HG03175 (cell line): ENCODE results near the gene LCN1.

ENCODE experiments used
- ATAC-seq: cut with Tn5 transposase; IDR thresholded peaks from one replicate; pipeline ENCODE4 v1.9.1; 2021; ENCODE audit warnings: mild to moderate bottlenecking, moderate library complexity; ENCODE audit not compliant: unreplicated experiment

Gene LCN1

GRCh38 chr9:135520916-135521607 lies at the start of gene LCN1:
Gene LCN1, plus strand, starts transcription at chr9:135521440. Its CDS starts 58 bp downstream, at chr9:135521498.
- no peak for ATAC-seq

DNA sequence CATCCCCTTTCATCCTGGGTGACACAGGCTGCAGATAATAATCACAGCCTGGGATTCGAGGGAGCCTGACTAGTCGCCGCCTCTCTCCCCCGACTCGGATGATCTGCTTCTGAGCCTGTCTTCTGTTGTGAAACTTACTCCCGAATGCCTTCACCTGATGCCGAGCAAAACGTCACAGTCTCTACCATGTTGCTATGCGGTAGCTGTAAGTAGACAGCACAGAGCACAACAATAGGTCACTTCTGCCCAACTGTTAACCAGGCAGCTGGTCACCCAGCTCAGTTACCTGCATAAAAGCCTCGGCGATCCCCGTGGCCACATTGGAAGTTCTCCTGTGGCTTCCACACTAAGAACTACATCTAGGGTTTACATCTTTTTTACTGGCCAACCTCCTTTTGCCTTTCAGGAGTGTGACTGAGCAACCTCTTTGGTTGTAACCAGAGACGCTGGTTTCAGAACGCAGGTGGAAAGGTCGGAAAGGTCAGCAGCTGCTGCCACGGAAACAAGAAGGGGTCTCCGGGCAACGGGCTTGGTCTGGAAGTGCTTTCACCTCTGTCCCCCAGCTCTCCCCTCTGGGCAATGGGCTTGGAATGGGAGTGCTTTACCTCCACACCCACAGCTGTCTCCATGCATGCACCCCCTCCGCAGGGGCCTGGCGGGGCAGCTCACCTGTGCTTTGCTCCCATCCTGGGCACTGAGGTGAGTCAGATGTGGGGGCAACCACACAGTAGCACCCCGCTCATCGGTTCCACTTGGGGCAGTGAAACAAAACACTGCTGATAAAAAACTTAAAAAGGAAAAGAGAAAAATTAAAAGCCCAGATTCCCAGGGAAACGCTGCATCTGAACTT lies 49.2 kb upstream of the LCN1 start:
- ATAC-seq = no peak

DNA sequence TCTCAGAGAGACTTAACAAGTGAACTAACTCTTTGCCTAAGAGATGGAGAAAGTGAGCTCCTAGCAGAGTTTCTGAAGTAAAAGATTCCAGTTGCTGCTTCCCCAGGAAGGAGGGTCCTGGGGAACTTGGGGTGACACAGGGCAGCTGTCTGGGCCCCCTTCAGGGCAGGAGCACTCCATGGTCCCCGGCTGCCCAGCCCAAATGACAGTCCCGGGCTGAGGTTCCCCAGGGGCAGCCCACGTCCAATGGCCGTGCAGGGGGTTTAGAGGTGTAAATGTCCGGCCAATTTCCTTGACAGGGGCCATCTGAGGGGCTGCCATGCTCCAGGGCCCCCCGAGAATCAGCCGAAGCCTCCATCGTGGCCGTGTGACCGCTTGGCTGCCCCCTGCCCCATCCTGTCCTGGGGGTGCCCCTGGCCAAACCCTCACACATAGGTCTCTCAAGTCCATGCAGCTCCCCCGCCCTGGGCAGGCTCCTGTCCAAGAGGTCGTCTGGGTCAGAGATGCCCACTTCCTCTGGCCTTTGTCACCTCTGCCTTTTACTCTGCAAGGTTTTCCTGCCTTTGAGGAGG lies 47.2 kb upstream of the LCN1 start:
- ATAC-seq = no peak

DNA sequence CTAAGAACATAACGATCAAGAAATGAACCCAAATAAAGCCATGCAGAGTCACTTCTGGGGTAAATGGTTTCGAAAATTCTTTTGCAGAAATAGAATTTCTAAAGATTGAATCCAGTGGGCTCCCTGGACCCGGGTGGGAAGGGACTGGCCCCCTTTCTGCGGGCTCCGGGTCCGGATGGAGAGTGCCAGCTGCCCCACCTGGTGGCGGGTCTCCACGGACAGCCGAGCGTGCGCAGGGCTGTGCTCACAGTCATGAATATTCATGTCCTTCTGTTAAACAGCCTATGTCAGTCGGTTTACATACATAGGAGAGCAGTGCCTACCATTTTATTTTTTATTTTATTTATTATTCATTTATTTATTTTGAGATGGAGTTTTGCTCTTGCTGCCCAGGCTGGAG lies 46.3 kb upstream of the LCN1 start:
- no peak for ATAC-seq

- no peak for ATAC-seq
Measured at GRCh38 chr9:135476561-135477355, 44.5 kb upstream of the LCN1 start.

DNA sequence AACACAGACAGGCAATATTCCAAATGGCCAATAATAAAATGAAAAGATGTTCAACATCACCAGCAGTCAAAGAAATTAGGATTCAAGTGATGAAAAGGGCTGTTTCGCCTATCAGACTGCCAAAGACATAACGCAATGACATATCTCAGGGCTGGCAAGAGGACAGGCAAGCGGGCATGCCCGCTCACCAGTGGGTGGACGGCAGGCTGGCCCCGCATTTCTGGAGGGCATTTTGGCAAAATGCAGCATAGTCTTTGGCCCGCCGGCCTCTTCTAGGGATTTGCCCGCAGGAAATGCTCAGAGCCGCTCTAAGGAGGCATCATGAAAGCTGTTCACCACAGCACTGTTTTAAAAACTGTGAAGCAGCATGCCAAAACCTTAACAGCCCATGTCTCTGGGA lies 43.0 kb upstream of the LCN1 start:
- no peak for ATAC-seq

DNA sequence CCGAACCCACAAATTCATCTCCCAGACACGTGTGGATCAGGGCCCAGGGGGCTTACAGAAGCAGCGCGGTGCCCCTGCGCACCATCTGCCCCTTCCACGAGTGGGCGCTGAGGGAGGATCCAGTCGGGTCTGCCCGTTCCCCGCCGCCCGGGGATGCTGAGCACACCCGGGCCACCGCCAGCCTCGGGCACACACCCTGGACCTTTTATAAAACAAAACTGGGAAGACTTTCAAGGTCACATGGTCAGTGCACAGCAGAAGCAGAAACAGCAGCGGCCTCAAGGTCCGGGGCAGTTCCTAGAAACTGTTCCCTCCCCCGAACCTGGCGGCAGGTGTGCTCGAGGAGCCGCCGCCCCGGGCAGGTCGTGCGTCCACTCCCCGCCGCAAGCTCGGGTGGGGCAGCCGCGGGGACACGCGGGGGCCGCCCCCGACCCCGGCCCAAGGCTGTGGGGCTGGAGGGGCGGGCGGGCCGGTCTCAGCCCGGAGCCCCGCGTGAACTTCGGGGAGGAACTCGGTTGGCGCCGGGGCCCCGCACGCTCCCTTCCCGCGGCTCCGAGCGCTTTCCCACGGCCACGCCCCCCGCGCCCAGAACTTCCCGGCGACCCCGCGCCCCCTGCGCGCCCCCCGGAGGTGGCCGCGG lies 42.3 kb upstream of the LCN1 start:
- ATAC-seq = no peak

- no peak for ATAC-seq
Measured at GRCh38 chr9:135479469-135480052, 41.7 kb upstream of the LCN1 start, which contains the start of gene PPP1R26. Gene PPP1R26, plus strand, starts transcription at chr9:135479782. Its CDS starts 4,729 bp downstream, at chr9:135484511.

- ATAC-seq = no peak
Measured at GRCh38 chr9:135480071-135480939, 40.9 kb upstream of the LCN1 start.

DNA sequence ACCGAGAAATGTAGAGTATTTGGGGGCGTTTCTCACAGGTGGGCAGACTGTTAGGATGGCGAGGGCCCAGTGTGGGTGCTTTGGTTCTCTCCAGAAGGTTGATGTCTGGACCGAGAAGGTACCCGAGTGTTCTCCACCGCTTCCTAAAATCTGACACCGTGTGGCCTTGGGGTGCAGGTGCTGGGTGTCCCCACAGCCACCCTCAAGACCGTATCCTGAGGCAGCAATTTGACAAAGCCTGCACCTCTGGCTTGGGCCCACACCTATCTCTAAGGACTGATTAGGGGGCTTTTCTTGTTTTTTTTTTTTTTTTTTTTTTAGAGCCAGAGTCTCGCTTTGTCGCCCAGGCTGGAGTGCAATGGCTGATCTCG lies 40.3 kb upstream of the LCN1 start:
- no peak for ATAC-seq

DNA sequence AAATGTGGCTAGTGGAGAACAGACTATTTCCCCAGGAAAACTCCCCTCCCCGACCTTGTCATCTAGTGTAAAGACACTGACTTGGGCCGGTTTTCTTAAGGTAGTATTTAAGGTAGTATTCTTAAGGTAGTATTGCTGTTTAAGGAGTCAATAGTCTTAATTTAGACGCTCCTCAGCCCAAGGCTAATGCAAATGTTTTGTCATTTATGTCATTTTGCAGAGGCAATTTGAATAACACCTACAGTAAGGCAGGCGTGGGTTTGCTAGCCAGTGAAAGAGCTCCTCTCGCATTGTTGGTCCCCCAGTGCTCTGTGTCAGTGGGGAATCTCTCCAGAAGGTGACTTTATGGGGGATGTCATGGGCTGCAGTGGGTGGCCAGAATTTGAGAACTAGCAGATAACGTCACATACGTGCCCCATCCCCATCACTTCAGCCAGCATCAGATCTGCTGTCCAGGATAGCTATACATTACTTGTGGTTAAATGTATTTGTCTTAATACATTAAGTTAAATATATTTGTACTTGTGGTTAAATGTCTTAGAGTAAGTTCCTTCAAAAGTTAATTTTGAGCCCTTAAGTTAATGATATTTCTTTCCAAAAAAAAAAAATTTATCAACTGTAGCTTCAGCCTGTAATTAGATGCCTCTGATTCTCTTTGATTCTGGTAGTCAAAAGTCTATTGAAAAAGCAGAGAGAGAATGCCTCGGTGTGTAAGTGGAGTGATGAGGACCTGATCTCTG lies 39.1 kb upstream of the LCN1 start:
- no peak for ATAC-seq

- ATAC-seq = no peak
Measured at GRCh38 chr9:135484460-135485277, 36.6 kb upstream of the LCN1 start.

DNA sequence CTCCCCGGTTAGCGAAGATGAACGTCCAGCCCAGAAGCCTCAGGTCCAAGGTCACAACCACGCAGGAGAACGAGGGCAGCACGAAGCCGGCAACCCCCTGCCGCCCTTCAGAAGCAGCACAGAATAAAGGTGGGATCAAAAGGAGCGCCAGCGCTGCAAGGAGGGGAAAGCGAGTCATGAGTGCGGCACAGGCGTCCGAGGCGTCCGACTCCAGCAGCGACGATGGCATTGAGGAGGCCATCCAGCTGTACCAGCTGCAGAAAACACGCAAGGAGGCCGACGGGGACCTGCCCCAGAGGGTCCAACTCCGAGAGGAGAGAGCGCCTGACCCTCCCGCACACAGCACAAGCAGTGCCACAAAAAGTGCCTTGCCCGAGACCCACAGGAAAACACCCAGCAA lies 35.9 kb upstream of the LCN1 start:
- ATAC-seq = no peak

DNA sequence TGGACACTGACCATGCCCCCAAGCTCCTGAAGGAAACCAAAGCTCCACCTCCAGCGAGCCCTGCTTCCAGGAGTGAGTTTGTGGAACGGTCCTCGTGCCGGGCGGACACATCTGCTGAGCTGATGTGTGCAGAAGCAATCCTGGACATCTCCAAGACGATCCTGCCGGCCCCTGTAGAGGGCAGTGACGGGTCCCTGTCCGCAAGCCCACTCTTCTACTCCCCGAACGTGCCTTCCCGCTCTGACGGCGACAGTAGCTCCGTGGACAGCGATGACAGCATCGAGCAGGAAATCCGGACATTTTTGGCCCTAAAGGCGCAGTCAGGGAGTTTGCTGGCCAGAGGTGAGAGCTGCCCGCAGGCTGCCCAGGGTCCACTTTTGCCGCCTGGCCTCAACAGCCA lies 35.4 kb upstream of the LCN1 start:
- ATAC-seq = no peak

- no peak for ATAC-seq
Measured at GRCh38 chr9:135486267-135487065, 34.8 kb upstream of the LCN1 start.

DNA sequence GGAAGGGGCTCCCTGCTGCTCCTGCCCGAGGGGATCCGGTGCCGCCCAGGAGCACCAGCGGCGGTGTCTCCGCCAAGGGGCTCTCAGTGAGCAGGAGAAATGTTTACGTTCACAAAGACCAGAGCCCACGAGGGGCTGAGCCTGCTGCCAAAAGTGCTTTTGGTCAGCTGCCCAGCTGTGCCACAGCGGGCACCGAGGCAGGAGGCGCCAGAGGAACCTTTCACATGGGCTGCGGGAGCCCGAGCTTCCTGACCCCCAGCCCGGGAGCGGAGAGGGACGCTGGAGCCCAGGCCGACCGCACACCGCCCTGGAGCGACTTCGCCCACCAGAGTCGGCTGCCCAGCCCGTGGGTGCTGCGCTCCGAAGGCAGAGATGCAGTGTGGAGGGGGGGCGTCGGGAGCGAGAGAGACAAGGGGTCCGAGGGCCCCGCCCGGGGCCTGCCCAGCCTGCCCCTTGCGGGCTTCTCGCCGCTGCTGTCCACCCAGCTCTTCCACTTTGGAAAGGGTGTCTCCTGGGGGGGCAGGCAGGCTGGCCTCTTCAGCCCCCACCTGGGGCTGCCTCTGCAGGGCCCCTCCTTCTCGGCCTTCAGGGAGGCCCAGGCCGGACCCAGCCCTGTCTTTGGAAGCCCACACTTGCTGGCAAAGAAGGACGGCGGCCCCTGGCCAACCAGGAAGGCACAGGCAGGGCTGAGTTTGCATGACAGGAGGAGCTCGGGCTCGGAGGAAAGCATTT lies 33.8 kb upstream of the LCN1 start:
- ATAC-seq = no peak
